ENCODE results near the gene KRTAP5-3.

The KRTAP5-3 gene

GRCh38 chr11:1629326-1630185 lies 21.3 kb upstream of the KRTAP5-3 start, which contains the start of gene KRTAP5-5:
TSS of gene KRTAP5-5 (plus strand) at chr11:1629775. CDS start at chr11:1629841, 66 bp downstream.
- WGBS (ENCODE audit: insufficient coverage): 57% methylated on average over 16 of the region's 26 CpGs
- Histone ChIP-seq H3K4me1 (ENCODE audit: control extremely low read depth in 1 of 4, control insufficient read depth in 4 of 4, insufficient read depth in 4 of 4, low read length in 3 of 4) (peaks cover 0 to 9% (median 5%) of the 10 kb centered on the region in 4 experiments), H3K27me3 (replicated peaks in 2 of 5; ENCODE audit: control insufficient read depth in 4 of 5, insufficient read depth in 5 of 5, low read length in 4 of 5) (peaks cover 0 to 60% (median 26%) of the 10 kb centered on the region in 5 experiments), H3K9me3 (ENCODE audit: control extremely low read depth in 1 of 5, control insufficient read depth in 4 of 5, insufficient read depth in 2 of 5, low read depth in 1 of 5, low read length in 4 of 5) (no peaks in the 10 kb centered on the region), H3K27ac (ENCODE audit: insufficient read depth in 1 of 2, low read depth in 1 of 2, low read length in 2 of 2, poor library complexity in 1 of 2, severe bottlenecking in 2 of 2) (no peak within 1 kb of the TSS), H3K36me3 (ENCODE audit: control insufficient read depth in 4 of 4, insufficient read depth in 4 of 4, low read length in 3 of 4) (no peaks in the 10 kb centered on the region), H3K4me3 (ENCODE audit: control insufficient read depth in 1 of 7, extremely low read depth in 1 of 7, insufficient read depth in 4 of 7, low read depth in 2 of 7, low read length in 6 of 7) (no peak within 1 kb of the TSS)
- DNase-seq: no peak
- CTCF ChIA-PET: interaction anchor here (0.7 to 1.7 kb wide), 5 partner anchors 10 to 179 kb away, joined by 3 to 4 read pairs (median 3); no protein-coding TSS in a partner anchor
- POLR2A ChIA-PET: no interaction called here

- WGBS (ENCODE audit: insufficient coverage): 19% methylated on average over 30 of the region's 35 CpGs
- ChIA-PET POLR2A (no interaction called here), CTCF (interaction anchor here (0.7 to 1.5 kb wide), 7 partner anchors 9 to 180 kb away, joined by 3 to 7 read pairs (median 3); no protein-coding TSS in a partner anchor)
- Histone ChIP-seq H3K27ac (ENCODE audit: insufficient read depth in 1 of 2, low read depth in 1 of 2, low read length in 2 of 2, poor library complexity in 1 of 2, severe bottlenecking in 2 of 2) (no peak overlapping the region), H3K4me1 (ENCODE audit: control extremely low read depth in 1 of 4, control insufficient read depth in 4 of 4, insufficient read depth in 4 of 4, low read length in 3 of 4) (peaks cover 0 to 9% (median 5%) of the 10 kb centered on the region in 4 experiments), H3K36me3 (ENCODE audit: control insufficient read depth in 4 of 4, insufficient read depth in 4 of 4, low read length in 3 of 4) (no peaks in the 10 kb centered on the region), H3K27me3 (replicated peaks in 2 of 5; ENCODE audit: control insufficient read depth in 4 of 5, insufficient read depth in 5 of 5, low read length in 4 of 5) (peaks cover 0 to 55% (median 20%) of the 10 kb centered on the region in 5 experiments), H3K9me3 (ENCODE audit: control extremely low read depth in 1 of 5, control insufficient read depth in 4 of 5, insufficient read depth in 2 of 5, low read depth in 1 of 5, low read length in 4 of 5) (no peaks in the 10 kb centered on the region), H3K4me3 (ENCODE audit: control insufficient read depth in 1 of 7, extremely low read depth in 1 of 7, insufficient read depth in 4 of 7, low read depth in 2 of 7, low read length in 6 of 7) (no peak overlapping the region)
- DNase-seq: peak; percentile 47 to 78 (median 75)
These were observed 20.5 kb upstream of the KRTAP5-3 start for GRCh38 chr11:1628506-1629325.

DNA sequence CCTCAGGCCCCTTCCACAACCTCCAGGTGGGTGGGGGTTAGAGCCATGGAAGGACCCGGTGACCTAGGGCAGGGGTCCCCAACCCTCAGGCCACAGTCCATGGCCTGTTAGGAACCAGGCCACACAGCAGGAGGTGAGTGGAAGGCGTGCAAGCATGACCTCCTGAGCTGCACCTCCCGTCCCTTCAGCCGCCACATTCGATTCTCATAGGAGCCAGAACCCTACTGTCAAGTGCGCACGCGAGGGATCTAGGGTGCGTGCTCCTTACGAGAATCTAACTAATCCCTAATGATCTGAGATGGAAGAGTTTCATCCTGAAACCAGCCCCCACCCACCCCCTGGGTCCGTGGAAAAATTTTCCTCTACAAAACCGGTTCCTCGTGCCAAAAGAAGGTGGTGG lies 17.3 kb upstream of the KRTAP5-3 start:
- POLR2A ChIA-PET: no interaction called here
- DNase-seq: no peak
- peaks cover 0 to 45% (median 11%) of the 10 kb centered on the region in 5 experiments for H3K27me3 ChIP-seq (replicated peaks in 2 of 5; ENCODE audit: control insufficient read depth in 4 of 5, insufficient read depth in 5 of 5, low read length in 4 of 5)
- no peaks in the 10 kb centered on the region for H3K9me3 ChIP-seq (ENCODE audit: control extremely low read depth in 1 of 5, control insufficient read depth in 4 of 5, insufficient read depth in 2 of 5, low read depth in 1 of 5, low read length in 4 of 5)
- H3K4me1 ChIP-seq (ENCODE audit: control extremely low read depth in 1 of 4, control insufficient read depth in 4 of 4, insufficient read depth in 4 of 4, low read length in 3 of 4): peaks cover 0 to 9% (median 5%) of the 10 kb centered on the region in 4 experiments
- H3K27ac ChIP-seq (ENCODE audit: insufficient read depth in 1 of 2, low read depth in 1 of 2, low read length in 2 of 2, poor library complexity in 1 of 2, severe bottlenecking in 2 of 2): no peak overlapping the region
- CTCF ChIA-PET: interaction anchor here (0.8 to 1.8 kb wide), 2 partner anchors 14 to 30 kb away, joined by 3 to 6 read pairs; no protein-coding TSS in a partner anchor
- 95% methylated on average over 13 of the region's 13 CpGs for WGBS (ENCODE audit: insufficient coverage)
- H3K36me3 ChIP-seq (ENCODE audit: control insufficient read depth in 4 of 4, insufficient read depth in 4 of 4, low read length in 3 of 4): no peaks in the 10 kb centered on the region
- no peak overlapping the region for H3K4me3 ChIP-seq (ENCODE audit: control insufficient read depth in 1 of 7, extremely low read depth in 1 of 7, insufficient read depth in 4 of 7, low read depth in 2 of 7, low read length in 6 of 7)

- 95% methylated on average over 16 of the region's 16 CpGs for WGBS (ENCODE audit: insufficient coverage)
- peaks cover 0 to 42% (median 8%) of the 10 kb centered on the region in 5 experiments for H3K27me3 ChIP-seq (replicated peaks in 2 of 5; ENCODE audit: control insufficient read depth in 4 of 5, insufficient read depth in 5 of 5, low read length in 4 of 5)
- H3K4me3 ChIP-seq (ENCODE audit: control insufficient read depth in 1 of 7, extremely low read depth in 1 of 7, insufficient read depth in 4 of 7, low read depth in 2 of 7, low read length in 6 of 7): no peak overlapping the region
- H3K9me3 ChIP-seq (ENCODE audit: control extremely low read depth in 1 of 5, control insufficient read depth in 4 of 5, insufficient read depth in 2 of 5, low read depth in 1 of 5, low read length in 4 of 5): no peaks in the 10 kb centered on the region
- no peak for DNase-seq
- peaks cover 0 to 9% (median 5%) of the 10 kb centered on the region in 4 experiments for H3K4me1 ChIP-seq (ENCODE audit: control extremely low read depth in 1 of 4, control insufficient read depth in 4 of 4, insufficient read depth in 4 of 4, low read length in 3 of 4)
- H3K27ac ChIP-seq (ENCODE audit: insufficient read depth in 1 of 2, low read depth in 1 of 2, low read length in 2 of 2, poor library complexity in 1 of 2, severe bottlenecking in 2 of 2): no peak overlapping the region
- ChIA-PET POLR2A (no interaction called here), CTCF (interaction anchor here (0.8 kb wide), 1 partner anchor 29 kb away, joined by 3 read pairs; no protein-coding TSS in a partner anchor)
- H3K36me3 ChIP-seq (ENCODE audit: control insufficient read depth in 4 of 4, insufficient read depth in 4 of 4, low read length in 3 of 4): no peaks in the 10 kb centered on the region
These were observed 16.4 kb upstream of the KRTAP5-3 start for GRCh38 chr11:1624621-1625020.

GRCh38 chr11:1623716-1624115 lies 15.5 kb upstream of the KRTAP5-3 start:
- Histone ChIP-seq H3K4me3 (ENCODE audit: control insufficient read depth in 1 of 7, extremely low read depth in 1 of 7, insufficient read depth in 4 of 7, low read depth in 2 of 7, low read length in 6 of 7) (no peak overlapping the region), H3K27me3 (replicated peaks in 2 of 5; ENCODE audit: control insufficient read depth in 4 of 5, insufficient read depth in 5 of 5, low read length in 4 of 5) (peaks cover 0 to 36% (median 8%) of the 10 kb centered on the region in 5 experiments), H3K36me3 (ENCODE audit: control insufficient read depth in 4 of 4, insufficient read depth in 4 of 4, low read length in 3 of 4) (no peaks in the 10 kb centered on the region), H3K27ac (ENCODE audit: insufficient read depth in 1 of 2, low read depth in 1 of 2, low read length in 2 of 2, poor library complexity in 1 of 2, severe bottlenecking in 2 of 2) (no peak overlapping the region), H3K9me3 (ENCODE audit: control extremely low read depth in 1 of 5, control insufficient read depth in 4 of 5, insufficient read depth in 2 of 5, low read depth in 1 of 5, low read length in 4 of 5) (no peaks in the 10 kb centered on the region), H3K4me1 (ENCODE audit: control extremely low read depth in 1 of 4, control insufficient read depth in 4 of 4, insufficient read depth in 4 of 4, low read length in 3 of 4) (peaks cover 0 to 2% (median under 1%) of the 10 kb centered on the region in 4 experiments)
- POLR2A ChIA-PET: no interaction called here
- no peak for DNase-seq
- CTCF ChIA-PET: no interaction called here
- WGBS (ENCODE audit: insufficient coverage): 88% methylated on average over 5 of the region's 9 CpGs

- Histone ChIP-seq H3K4me3 (ENCODE audit: control insufficient read depth in 1 of 7, extremely low read depth in 1 of 7, insufficient read depth in 4 of 7, low read depth in 2 of 7, low read length in 6 of 7) (no peak within 1 kb of the TSS), H3K36me3 (ENCODE audit: control insufficient read depth in 4 of 4, insufficient read depth in 4 of 4, low read length in 3 of 4) (no peaks in the 10 kb centered on the region), H3K27me3 (replicated peaks in 2 of 5; ENCODE audit: control insufficient read depth in 4 of 5, insufficient read depth in 5 of 5, low read length in 4 of 5) (peaks cover 0 to 23% (median 3%) of the 10 kb centered on the region in 5 experiments), H3K27ac (ENCODE audit: insufficient read depth in 1 of 2, low read depth in 1 of 2, low read length in 2 of 2, poor library complexity in 1 of 2, severe bottlenecking in 2 of 2) (no peak within 1 kb of the TSS), H3K4me1 (ENCODE audit: control extremely low read depth in 1 of 4, control insufficient read depth in 4 of 4, insufficient read depth in 4 of 4, low read length in 3 of 4) (no peaks in the 10 kb centered on the region), H3K9me3 (ENCODE audit: control extremely low read depth in 1 of 5, control insufficient read depth in 4 of 5, insufficient read depth in 2 of 5, low read depth in 1 of 5, low read length in 4 of 5) (no peaks in the 10 kb centered on the region)
- ChIA-PET CTCF (interaction anchor here (0.6 kb wide), 1 partner anchor 506 kb away, joined by 4 read pairs; no protein-coding TSS in a partner anchor), POLR2A (no interaction called here)
- DNase-seq: no peak
- no CpG with 5 or more reads among the region's 1 CpG for WGBS (ENCODE audit: insufficient coverage)
These were observed 13.8 kb upstream of the KRTAP5-3 start, which contains the start of gene KRTAP5-4 for GRCh38 chr11:1622086-1622485. TSS of gene KRTAP5-4 (minus strand) at chr11:1622138. CDS start at chr11:1622093, 45 bp downstream.

Measured in common myeloid progenitor, CD34-positive (primary cell).